ENCODE measurements around the gene NLK. TPM values are rescaled to one million over a fixed set of nuclear protein-coding genes. Genes with fewer than 3 reads are reported as not detected.

The NLK gene
- total RNA-seq, 1 experiment from 2014 or later = 28.0 TPM

- H3K4me3 ChIP-seq (ENCODE audit: low read depth in 2 of 2, low read length in 2 of 2) = no peak overlapping the region
- in situ Hi-C loops (cut with HindIII; ENCODE audit: low pct_unique_long_range_greater_than_20kb, low sequenced_read_pairs) = no loop called here
- no peak overlapping the region for H3K27ac ChIP-seq (ENCODE audit: low read length)
- BruUV-seq (replicated peaks) = no TSS peak
- POLR2A ChIA-PET = no interaction called here
- CTCF ChIA-PET = no interaction called here
- TF ChIP-seq SIN3A (IDR thresholded peaks at IDR 0.05; ENCODE audit: borderline replicate concordance, insufficient read depth, low read depth, low read length) (no peak), POLR2AphosphoS5 (IDR thresholded peaks at IDR 0.05; ENCODE audit: low read depth, low read length) (no peak), REST (IDR thresholded peaks at IDR 0.05; ENCODE audit: insufficient read depth in 1 of 2, low read depth in 2 of 2, low read length in 1 of 2) (no peak), TCF7L2 (IDR thresholded peaks at IDR 0.05; ENCODE audit: low read depth, low read length) (no peak), CTCF (IDR thresholded peaks at IDR 0.05) (no peak)
- H3K9me3 ChIP-seq (ENCODE audit: control insufficient read depth, insufficient read depth, low read depth, low read length) = no peaks in the 10 kb centered on the region
- ATAC-seq (no peak), DNase-seq (ENCODE audit: low read depth, low spot score) (no peak)
- H3K36me3 ChIP-seq (ENCODE audit: control insufficient read depth, insufficient read depth, low read length) = no peaks in the 10 kb centered on the region; the same call in 1 of the 2 replicates
- intact Hi-C loops (cut with micrococcal nuclease; ENCODE audit: unreplicated experiment) = no loop called here
- no peaks in the 10 kb centered on the region for H3K27me3 ChIP-seq (ENCODE audit: control insufficient read depth, insufficient read depth, low read length)
- H3K4me1 ChIP-seq (ENCODE audit: control insufficient read depth, insufficient read depth, low read length) = no peaks in the 10 kb centered on the region
Observed at GRCh38 chr17:28127196-28127595, 84.7 kb downstream of the NLK start.

- no TSS peak for BruUV-seq (replicated peaks)
- Histone ChIP-seq H3K27me3 (ENCODE audit: control insufficient read depth, insufficient read depth, low read length) (no peaks in the 10 kb centered on the region), H3K9me3 (ENCODE audit: control insufficient read depth, insufficient read depth, low read depth, low read length) (no peaks in the 10 kb centered on the region), H3K36me3 (ENCODE audit: control insufficient read depth, insufficient read depth, low read length) (peaks cover 8% of the 10 kb centered on the region; the same call in 1 of the 2 replicates), H3K4me3 (ENCODE audit: low read depth in 2 of 2, low read length in 2 of 2) (no peak overlapping the region), H3K4me1 (ENCODE audit: control insufficient read depth, insufficient read depth, low read length) (no peaks in the 10 kb centered on the region), H3K27ac (ENCODE audit: low read length) (no peak overlapping the region)
- TF ChIP-seq POLR2AphosphoS5 (IDR thresholded peaks at IDR 0.05; ENCODE audit: low read depth, low read length) (no peak), TCF7L2 (IDR thresholded peaks at IDR 0.05; ENCODE audit: low read depth, low read length) (no peak), CTCF (IDR thresholded peaks at IDR 0.05) (no peak), REST (IDR thresholded peaks at IDR 0.05; ENCODE audit: insufficient read depth in 1 of 2, low read depth in 2 of 2, low read length in 1 of 2) (no peak), SIN3A (IDR thresholded peaks at IDR 0.05; ENCODE audit: borderline replicate concordance, insufficient read depth, low read depth, low read length) (no peak)
- ATAC-seq = no peak
- intact Hi-C loops (cut with micrococcal nuclease; ENCODE audit: unreplicated experiment) = no loop called here
- in situ Hi-C loops (cut with HindIII; ENCODE audit: low pct_unique_long_range_greater_than_20kb, low sequenced_read_pairs) = no loop called here
- DNase-seq (ENCODE audit: low read depth, low spot score) = no peak
- ChIA-PET CTCF (no interaction called here), POLR2A (no interaction called here)
Observed at GRCh38 chr17:28128779-28129178, 86.3 kb downstream of the NLK start.
